Activated B cell treated with CpG ODN at 0.5 μM for 24 hours (primary cell): ENCODE data around the gene TMEM212. TPM values are rescaled to one million over a fixed set of nuclear protein-coding genes. Genes with fewer than 3 reads are reported as not detected.

Experiments
- ATAC-seq: fragments of 200-7000 bp; cut with Tn5 transposase; one replicate; pipeline ENCODE4 v1.10.0; 2021; ENCODE audit warnings: low read depth, mild to moderate bottlenecking, moderate library complexity
- CTCF ChIA-PET: fragments of 350-600 bp; sonication (Branson Sonifier 250); formaldehyde crosslinking; loops from one replicate; lab custom pipeline; 2021; ENCODE audit warnings: antibody characterized with exemption; lab: Charles Lee
- POLR2A ChIA-PET: fragments of 350-600 bp; sonication (Branson Sonifier 250); formaldehyde crosslinking; loops from one replicate; lab custom pipeline; 2021; ENCODE audit warnings: antibody characterized with exemption; lab: Charles Lee
- DNase-seq: peaks from one replicate; pipeline ENCODE4 v3.0.0; 2022
- H3K27ac Mint-ChIP-seq: one replicate; pipeline ENCODE4 v1.8.0; 2020; ENCODE audit warnings: mixed read lengths
- H3K27me3 Mint-ChIP-seq: one replicate; pipeline ENCODE4 v1.8.0; 2021; ENCODE audit warnings: mixed read lengths
- H3K36me3 Mint-ChIP-seq: one replicate; pipeline ENCODE4 v1.8.0; 2021; ENCODE audit warnings: low read depth, mixed read lengths
- H3K4me1 Mint-ChIP-seq: one replicate; pipeline ENCODE4 v1.8.0; 2021; ENCODE audit warnings: mixed read lengths
- H3K4me3 Mint-ChIP-seq: one replicate; pipeline ENCODE4 v1.8.0; 2020; ENCODE audit warnings: mild to moderate bottlenecking, mixed read lengths
- H3K9me3 Mint-ChIP-seq: one replicate; pipeline ENCODE4 v1.8.0; 2020; ENCODE audit warnings: mixed read lengths
- intact Hi-C: fragments of 100-400 bp; cut with micrococcal nuclease; formaldehyde crosslinking; loops from one replicate; pipeline ENCODE4 v1.15.1; 2024
- total RNA-seq: library from RNA; stranded (reverse); gene quantifications from 2 replicates; pipeline ENCODE4 v1.2.3, GENCODE V29; 2022
- TF ChIP-seq, protein P1 (sequence below): fragments of 200-600 bp; IDR thresholded peaks from one replicate; pipeline ENCODE4 v1.8.0; 2022; ENCODE audit warnings: antibody characterized with exemption, mild to moderate bottlenecking

TMEM212 gene
- total RNA-seq, 1 donor from 2014 or later: not detected

GRCh38 chr3:171825222-171825828 lies 17.8 kb upstream of the TMEM212 start:
- H3K9me3 Mint-ChIP-seq: no peaks in the 10 kb centered on the region
- TF ChIP-seq, protein P1, sequence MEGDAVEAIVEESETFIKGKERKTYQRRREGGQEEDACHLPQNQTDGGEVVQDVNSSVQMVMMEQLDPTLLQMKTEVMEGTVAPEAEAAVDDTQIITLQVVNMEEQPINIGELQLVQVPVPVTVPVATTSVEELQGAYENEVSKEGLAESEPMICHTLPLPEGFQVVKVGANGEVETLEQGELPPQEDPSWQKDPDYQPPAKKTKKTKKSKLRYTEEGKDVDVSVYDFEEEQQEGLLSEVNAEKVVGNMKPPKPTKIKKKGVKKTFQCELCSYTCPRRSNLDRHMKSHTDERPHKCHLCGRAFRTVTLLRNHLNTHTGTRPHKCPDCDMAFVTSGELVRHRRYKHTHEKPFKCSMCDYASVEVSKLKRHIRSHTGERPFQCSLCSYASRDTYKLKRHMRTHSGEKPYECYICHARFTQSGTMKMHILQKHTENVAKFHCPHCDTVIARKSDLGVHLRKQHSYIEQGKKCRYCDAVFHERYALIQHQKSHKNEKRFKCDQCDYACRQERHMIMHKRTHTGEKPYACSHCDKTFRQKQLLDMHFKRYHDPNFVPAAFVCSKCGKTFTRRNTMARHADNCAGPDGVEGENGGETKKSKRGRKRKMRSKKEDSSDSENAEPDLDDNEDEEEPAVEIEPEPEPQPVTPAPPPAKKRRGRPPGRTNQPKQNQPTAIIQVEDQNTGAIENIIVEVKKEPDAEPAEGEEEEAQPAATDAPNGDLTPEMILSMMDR: no peak
- H3K4me3 Mint-ChIP-seq: no peak overlapping the region
- ATAC-seq (no peak), DNase-seq (no peak)
- no peaks in the 10 kb centered on the region for H3K36me3 Mint-ChIP-seq
- intact Hi-C loops: no loop called here
- ChIA-PET POLR2A (no interaction called here), CTCF (no interaction called here)
- no peaks in the 10 kb centered on the region for H3K4me1 Mint-ChIP-seq
- H3K27me3 Mint-ChIP-seq: no peaks in the 10 kb centered on the region
- no peak overlapping the region for H3K27ac Mint-ChIP-seq

GRCh38 chr3:171827385-171827784 lies 15.8 kb upstream of the TMEM212 start:
- Mint-ChIP-seq H3K27ac (no peak overlapping the region), H3K27me3 (no peaks in the 10 kb centered on the region), H3K36me3 (no peaks in the 10 kb centered on the region), H3K9me3 (no peaks in the 10 kb centered on the region), H3K4me1 (no peaks in the 10 kb centered on the region), H3K4me3 (no peak overlapping the region)
- ATAC-seq: no peak
- intact Hi-C loops: no loop called here
- TF ChIP-seq, protein P1: no peak
- no peak for DNase-seq
- CTCF ChIA-PET: no interaction called here
- POLR2A ChIA-PET: no interaction called here

- DNase-seq: no peak
- Mint-ChIP-seq H3K9me3 (no peaks in the 10 kb centered on the region), H3K36me3 (no peaks in the 10 kb centered on the region), H3K4me3 (no peak overlapping the region), H3K4me1 (no peaks in the 10 kb centered on the region), H3K27me3 (peaks cover 3% of the 10 kb centered on the region), H3K27ac (no peak overlapping the region)
- ChIA-PET POLR2A (no interaction called here), CTCF (no interaction called here)
- ATAC-seq: no peak
- TF ChIP-seq, protein P1: no peak
- intact Hi-C loops: no loop called here
Observed at GRCh38 chr3:171827836-171828458, 15.2 kb upstream of the TMEM212 start.

DNA sequence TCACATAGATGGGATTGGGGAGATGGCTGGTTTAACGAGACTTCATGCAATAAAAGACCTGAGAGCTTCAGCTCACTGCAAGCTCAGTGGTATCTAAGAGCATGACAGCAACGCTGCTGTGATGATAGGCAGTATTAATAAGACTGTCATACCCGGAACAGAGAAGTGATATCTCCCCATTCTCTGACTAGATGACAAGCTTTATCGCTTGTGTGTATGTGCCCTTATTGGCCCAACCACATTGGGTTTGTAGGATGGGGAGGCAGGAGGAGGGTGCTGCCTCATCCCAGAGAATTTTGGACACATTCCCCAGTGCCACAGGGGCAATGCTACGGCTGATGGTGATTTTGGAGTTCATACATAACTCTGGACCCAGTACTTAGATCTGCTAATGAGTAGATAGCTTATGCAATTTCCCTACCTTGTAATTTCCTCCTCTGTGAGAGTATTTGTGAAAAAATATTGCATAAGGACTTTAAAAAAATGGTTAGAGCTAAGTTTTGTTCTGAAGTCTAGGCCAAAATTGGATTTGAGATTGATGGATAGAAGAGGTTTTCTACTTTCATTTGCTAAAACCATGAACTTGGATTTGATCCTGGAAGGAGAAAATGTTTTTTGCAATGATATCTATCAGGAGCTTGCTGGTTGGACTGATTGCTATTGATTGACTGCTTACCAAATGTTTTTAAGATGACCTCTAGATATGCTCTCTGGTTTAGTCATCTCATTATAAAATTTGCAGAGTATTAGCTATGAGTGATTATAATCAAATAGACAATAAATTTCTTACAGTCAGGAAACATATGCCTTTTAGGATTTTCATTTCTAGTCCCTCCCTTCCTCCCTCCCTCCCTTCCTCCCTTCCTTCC lies 14.0 kb upstream of the TMEM212 start:
- CTCF ChIA-PET: no interaction called here
- no peak overlapping the region for H3K27ac Mint-ChIP-seq
- ATAC-seq: no peak

More for the DNA sequence above, 14.0 kb upstream of the TMEM212 start:
- H3K27me3 Mint-ChIP-seq: peaks cover 3% of the 10 kb centered on the region
- H3K4me1 Mint-ChIP-seq: no peaks in the 10 kb centered on the region
- intact Hi-C loops: no loop called here
- no peaks in the 10 kb centered on the region for H3K36me3 Mint-ChIP-seq
- no peaks in the 10 kb centered on the region for H3K9me3 Mint-ChIP-seq
- TF ChIP-seq, protein P1: no peak
- POLR2A ChIA-PET: no interaction called here
- DNase-seq: no peak
- no peak overlapping the region for H3K4me3 Mint-ChIP-seq
